CD4-positive, alpha-beta T cell (primary cell): ENCODE measurements around the gene KDELR1. TPM values are rescaled to one million over a fixed set of nuclear protein-coding genes. Genes with fewer than 3 reads are reported as not detected.

Source experiments
- ATAC-seq: fragments of 200-7000 bp; cut with Tn5 transposase; one replicate; pipeline ENCODE4 v1.10.0; 2022; ENCODE audit warnings: mild to moderate bottlenecking; ENCODE audit not compliant: poor library complexity
- CTCF ChIA-PET: fragments of 350-600 bp; sonication (Branson Sonifier 250); formaldehyde crosslinking; loops from one replicate; lab custom pipeline; 2021; ENCODE audit warnings: antibody characterized with exemption, inconsistent platforms; lab: Charles Lee
- POLR2A ChIA-PET: fragments of 350-600 bp; sonication (Branson Sonifier 250); formaldehyde crosslinking; loops from one replicate; lab custom pipeline; 2021; ENCODE audit warnings: antibody characterized with exemption, inconsistent platforms; lab: Charles Lee
- DNase-seq, 14 experiments: peaks; one replicate each; pipeline ENCODE4 v3.0.0-alpha.2; 2013 to 2020; ENCODE audit warnings: mixed read lengths in 2 of 14
- H3K27ac ChIP-seq, 2 donors: one replicate each; pipeline versions ENCODE4 v1.5.1 to v1.7.0; 2013; ENCODE audit warnings: low read length in 2 of 2, low read depth in 1 of 2, mild to moderate bottlenecking in 1 of 2
- H3K27me3 ChIP-seq, 2 experiments: 1 replicate in 1 of 2; 2 replicates in 1 of 2; pipeline versions ENCODE4 v1.6.1 to v1.7.0; 2013; ENCODE audit warnings: low read length in 2 of 2, control low read depth in 1 of 2, mild to moderate bottlenecking in 1 of 2, moderate library complexity in 1 of 2; ENCODE audit not compliant: insufficient read depth in 2 of 2, control insufficient read depth in 1 of 2
- H3K36me3 ChIP-seq: one replicate; pipeline ENCODE4 v1.6.1; 2013; ENCODE audit warnings: low read length, control low read depth; ENCODE audit not compliant: insufficient read depth
- H3K4me1 ChIP-seq: one replicate; pipeline ENCODE4 v1.6.1; 2013; ENCODE audit warnings: low read length, control low read depth; ENCODE audit not compliant: insufficient read depth
- H3K4me3 ChIP-seq: one replicate; pipeline ENCODE4 v1.5.1; 2013; ENCODE audit warnings: mild to moderate bottlenecking, low read length, moderate library complexity
- H3K9me3 ChIP-seq, 2 experiments: 1 replicate in 1 of 2; 2 replicates in 1 of 2; pipeline versions ENCODE4 v1.6.1 to v1.7.0; 2013; ENCODE audit warnings: low read length in 2 of 2, mild to moderate bottlenecking in 2 of 2, control low read depth in 1 of 2, moderate library complexity in 1 of 2; ENCODE audit not compliant: control insufficient read depth in 1 of 2, insufficient read depth in 1 of 2
- H3K27ac Mint-ChIP-seq: one replicate; pipeline ENCODE4 v1.8.0; 2020; ENCODE audit warnings: mixed read lengths
- H3K27me3 Mint-ChIP-seq: one replicate; pipeline ENCODE4 v1.8.0; 2021; ENCODE audit warnings: mixed read lengths
- H3K36me3 Mint-ChIP-seq: one replicate; pipeline ENCODE4 v1.8.0; 2021; ENCODE audit warnings: low read depth, mixed read lengths
- H3K4me1 Mint-ChIP-seq: one replicate; pipeline ENCODE4 v1.8.0; 2021; ENCODE audit warnings: low read depth, mixed read lengths
- H3K4me3 Mint-ChIP-seq: one replicate; pipeline ENCODE4 v1.8.0; 2020; ENCODE audit warnings: mild to moderate bottlenecking, mixed read lengths
- H3K9me3 Mint-ChIP-seq: one replicate; pipeline ENCODE4 v1.8.0; 2020; ENCODE audit warnings: mixed read lengths
- intact Hi-C, 2 experiments: fragments of 100-400 bp; cut with DNase I in 1 of 2; cut with micrococcal nuclease in 1 of 2; formaldehyde crosslinking; loops; one replicate each; pipeline versions ENCODE4 v1.15.1 to v1.9.0; 2023 to 2025; cut with DNase I, micrococcal nuclease
- total RNA-seq, 174 experiments: library from RNA in 2 of 174; stranded (reverse) in 2 of 174; gene quantifications; one replicate each; pipeline ENCODE4 v1.2.3 and lab custom pipeline; 2021 to 2026
- TF ChIP-seq, protein P1 (sequence below): fragments of 200-600 bp; IDR thresholded peaks from one replicate; pipeline ENCODE4 v1.8.0; 2022; ENCODE audit warnings: antibody characterized with exemption, mild to moderate bottlenecking

Gene KDELR1
- total RNA-seq, 2 experiments from 2014 or later: 32.2 to 39.6 TPM

DNA sequence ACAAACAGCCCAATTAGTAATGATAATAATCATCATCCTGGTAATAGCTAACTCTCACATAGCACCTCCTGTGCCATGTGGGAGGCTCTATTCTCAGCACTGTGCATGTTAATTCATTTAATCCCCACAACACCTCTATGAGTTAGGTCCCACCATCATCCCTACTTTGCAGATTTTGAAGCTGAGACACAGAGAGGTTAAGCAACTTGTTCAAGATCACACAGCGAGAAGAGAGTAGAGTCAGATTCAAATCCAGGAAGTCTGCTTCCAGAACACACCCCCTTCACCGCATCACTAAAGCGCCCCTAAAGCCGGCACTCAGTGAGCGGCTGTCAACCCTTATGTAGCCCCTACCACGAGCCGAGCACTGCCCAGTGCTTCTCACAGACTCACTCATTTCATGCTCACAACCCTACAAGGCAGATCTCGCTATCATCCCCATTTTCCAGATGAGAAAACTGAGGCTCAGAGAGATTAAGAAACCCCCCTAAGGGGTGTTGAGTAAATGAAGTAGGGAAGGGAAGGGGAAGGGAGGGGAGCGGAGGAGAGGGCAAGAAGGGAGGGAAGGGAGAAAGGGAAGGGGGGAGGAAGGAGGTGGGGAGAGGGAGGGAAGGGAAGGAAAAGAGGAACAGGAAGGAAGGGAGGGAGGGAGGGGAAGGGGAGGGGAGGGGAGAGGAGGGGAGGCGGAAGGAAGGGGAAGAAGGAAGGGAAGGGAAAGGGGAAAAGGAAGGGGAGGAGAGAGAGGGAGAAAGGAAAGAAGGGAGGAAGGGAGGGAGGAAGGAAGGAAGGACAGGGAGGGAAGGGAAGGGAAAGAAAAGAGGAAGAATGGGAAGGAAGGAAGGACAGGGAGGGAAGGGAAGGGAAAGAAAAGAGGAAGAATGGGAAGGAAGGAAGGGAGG lies 49.6 kb downstream of the KDELR1 start:
- ATAC-seq: no peak

DNA sequence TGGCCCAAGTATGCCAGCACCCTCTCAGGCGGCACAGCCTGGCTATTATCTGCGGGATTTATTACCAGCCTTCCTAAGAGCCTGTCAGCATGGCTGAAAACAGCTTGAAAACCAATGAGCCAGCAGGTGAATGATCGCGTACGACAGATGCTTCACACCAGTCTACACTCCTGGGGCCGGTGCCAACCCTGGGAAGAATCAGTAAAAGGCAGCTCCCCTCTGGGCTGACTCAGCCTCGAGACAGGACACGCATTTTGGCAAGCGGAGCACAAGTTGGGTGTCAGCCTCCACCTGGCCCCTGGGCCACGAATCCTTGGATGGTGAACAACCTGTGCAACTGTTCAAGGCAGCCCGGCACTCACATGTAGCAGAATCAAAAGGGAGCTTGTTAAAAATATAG lies 50.4 kb downstream of the KDELR1 start:
- H3K4me1 ChIP-seq: no peaks in the 10 kb centered on the region
- intact Hi-C loops: no loop called here
- H3K27me3 ChIP-seq: no peaks in the 10 kb centered on the region
- H3K27ac Mint-ChIP-seq: no peak overlapping the region
- H3K9me3 Mint-ChIP-seq: no peaks in the 10 kb centered on the region
- ATAC-seq (no peak), DNase-seq (no peak)
- no peaks in the 10 kb centered on the region for H3K9me3 ChIP-seq
- no peak overlapping the region for H3K4me3 Mint-ChIP-seq
- H3K36me3 ChIP-seq: peaks cover 6% of the 10 kb centered on the region
- H3K36me3 Mint-ChIP-seq: peaks cover 5% of the 10 kb centered on the region
- no peaks in the 10 kb centered on the region for H3K27me3 Mint-ChIP-seq
- H3K4me3 ChIP-seq: no peak overlapping the region
- TF ChIP-seq, protein P1, sequence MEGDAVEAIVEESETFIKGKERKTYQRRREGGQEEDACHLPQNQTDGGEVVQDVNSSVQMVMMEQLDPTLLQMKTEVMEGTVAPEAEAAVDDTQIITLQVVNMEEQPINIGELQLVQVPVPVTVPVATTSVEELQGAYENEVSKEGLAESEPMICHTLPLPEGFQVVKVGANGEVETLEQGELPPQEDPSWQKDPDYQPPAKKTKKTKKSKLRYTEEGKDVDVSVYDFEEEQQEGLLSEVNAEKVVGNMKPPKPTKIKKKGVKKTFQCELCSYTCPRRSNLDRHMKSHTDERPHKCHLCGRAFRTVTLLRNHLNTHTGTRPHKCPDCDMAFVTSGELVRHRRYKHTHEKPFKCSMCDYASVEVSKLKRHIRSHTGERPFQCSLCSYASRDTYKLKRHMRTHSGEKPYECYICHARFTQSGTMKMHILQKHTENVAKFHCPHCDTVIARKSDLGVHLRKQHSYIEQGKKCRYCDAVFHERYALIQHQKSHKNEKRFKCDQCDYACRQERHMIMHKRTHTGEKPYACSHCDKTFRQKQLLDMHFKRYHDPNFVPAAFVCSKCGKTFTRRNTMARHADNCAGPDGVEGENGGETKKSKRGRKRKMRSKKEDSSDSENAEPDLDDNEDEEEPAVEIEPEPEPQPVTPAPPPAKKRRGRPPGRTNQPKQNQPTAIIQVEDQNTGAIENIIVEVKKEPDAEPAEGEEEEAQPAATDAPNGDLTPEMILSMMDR: no peak
- H3K4me1 Mint-ChIP-seq: no peaks in the 10 kb centered on the region
- ChIA-PET POLR2A (no interaction called here), CTCF (interaction anchor here (0.9 kb wide), 1 partner anchor 26 kb away, joined by 4 read pairs; no protein-coding TSS in a partner anchor)
- no peak overlapping the region for H3K27ac ChIP-seq

More for the DNA sequence above, 49.6 kb downstream of the KDELR1 start:
- no peaks in the 10 kb centered on the region for H3K9me3 ChIP-seq
- no peaks in the 10 kb centered on the region for H3K4me1 ChIP-seq
- peaks cover 6% of the 10 kb centered on the region for H3K36me3 ChIP-seq
- H3K27ac ChIP-seq: no peak overlapping the region
- peaks cover 5% of the 10 kb centered on the region for H3K36me3 Mint-ChIP-seq
- intact Hi-C loops: no loop called here
- H3K4me1 Mint-ChIP-seq: no peaks in the 10 kb centered on the region
- H3K27me3 Mint-ChIP-seq: no peaks in the 10 kb centered on the region
- ChIA-PET POLR2A (no interaction called here), CTCF (interaction anchor here (0.9 kb wide), 1 partner anchor 25 kb away, joined by 4 read pairs; no protein-coding TSS in a partner anchor)
- DNase-seq: no peak
- TF ChIP-seq, protein P1: no peak
- no peaks in the 10 kb centered on the region for H3K9me3 Mint-ChIP-seq
- no peak overlapping the region for H3K4me3 Mint-ChIP-seq
- H3K4me3 ChIP-seq: no peak overlapping the region
- H3K27me3 ChIP-seq: no peaks in the 10 kb centered on the region
- H3K27ac Mint-ChIP-seq: no peak overlapping the region

DNA sequence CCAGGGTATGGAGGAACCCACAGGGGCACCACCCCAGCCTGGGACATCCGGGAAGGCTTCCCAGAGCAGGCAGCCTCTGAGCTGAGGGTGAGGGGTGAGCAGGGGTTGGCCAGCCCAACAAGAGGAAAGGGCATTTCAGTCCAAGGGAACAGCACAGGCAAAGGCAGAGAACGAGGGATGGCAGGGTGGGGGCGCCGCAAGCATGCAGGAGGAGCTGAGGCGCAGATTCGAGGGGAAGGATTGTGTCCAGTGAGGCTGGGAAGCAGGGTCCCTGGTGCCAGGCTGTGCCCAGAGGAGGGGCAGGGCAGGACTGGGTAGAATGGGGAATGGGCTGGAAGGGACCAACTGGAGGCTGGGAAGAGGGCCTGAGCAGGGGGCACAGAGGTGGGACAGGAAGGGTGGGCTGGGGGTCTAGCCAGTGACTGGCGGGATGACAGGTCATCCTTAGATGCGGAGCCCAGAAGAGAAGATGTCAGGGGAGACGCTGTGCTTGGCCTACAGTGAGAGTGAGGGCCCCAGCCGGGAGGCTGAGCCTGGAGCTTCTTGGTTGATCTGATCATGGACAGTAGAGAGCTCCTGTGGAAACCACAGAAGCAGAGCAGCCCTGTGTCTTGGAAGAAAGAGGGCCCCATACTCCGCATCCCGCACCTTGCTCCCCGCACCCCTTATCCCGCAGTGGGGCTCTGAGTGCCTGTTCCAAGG lies 52.4 kb downstream of the KDELR1 start:
- TF ChIP-seq, protein P1: no peak
- POLR2A ChIA-PET: no interaction called here
- no peak for ATAC-seq
- no peak overlapping the region for H3K4me3 ChIP-seq
- Mint-ChIP-seq H3K27me3 (no peaks in the 10 kb centered on the region), H3K4me3 (no peak overlapping the region), H3K36me3 (peaks cover 5% of the 10 kb centered on the region), H3K4me1 (peaks cover 7% of the 10 kb centered on the region), H3K9me3 (no peaks in the 10 kb centered on the region), H3K27ac (no peak overlapping the region)
- intact Hi-C loops: no loop called here
- peaks cover 6% of the 10 kb centered on the region for H3K36me3 ChIP-seq
- H3K27ac ChIP-seq: no peak overlapping the region
- no peaks in the 10 kb centered on the region for H3K27me3 ChIP-seq
- CTCF ChIA-PET: no interaction called here
- peaks cover 9% of the 10 kb centered on the region for H3K4me1 ChIP-seq
- no peak for DNase-seq
- H3K9me3 ChIP-seq: no peaks in the 10 kb centered on the region
